ENCODE results near the gene CSMD2. TPM values are rescaled to one million over a fixed set of nuclear protein-coding genes. Genes with fewer than 3 reads are reported as not detected.

The CSMD2 gene
- total and polyA plus RNA-seq, 2 of the 8 experiments (the other 6 are each of a cell fraction or from before 2014, with no cell fraction given), result 7.0 to 14.7 TPM

GRCh38 chr1:33946836-33947235 is 218.2 kb downstream of the CSMD2 start:
- H2BK12ac ChIP-seq (ENCODE audit: low read depth, low read length), result no peak overlapping the region
- WGBS, 2 experiments (ENCODE audit: extremely low coverage in 1 of 2, insufficient coverage in 1 of 2, insufficient read length in 1 of 2, insufficient replicate concordance in 2 of 2, low coverage in 1 of 2, low lambda C conversion rate in 2 of 2, missing lambda C conversion rate in 1 of 2), result 94% methylated on average over 2 of the region's 2 CpGs; no CpG with 5 or more reads in 1 of the 2 experiments
- no peak overlapping the region for H2BK15ac ChIP-seq (ENCODE audit: low read length)
- H3K4me2 ChIP-seq (ENCODE audit: insufficient read depth in 1 of 2, low read depth in 2 of 2, low read length in 2 of 2), result no peak overlapping the region
- no peak overlapping the region for H3K4me3 ChIP-seq (ENCODE audit: extremely low read depth in 1 of 4, insufficient read depth in 2 of 4, low read depth in 3 of 4, low read length in 4 of 4)
- H3K23ac ChIP-seq (ENCODE audit: insufficient read length), result no peak overlapping the region
- no peak overlapping the region for H2BK5ac ChIP-seq (ENCODE audit: low read depth, low read length)
- DNase-seq (ENCODE audit: low read depth in 1 of 2, low spot score in 2 of 2), result no peak
- no peaks in the 10 kb centered on the region for H3K4me1 ChIP-seq (replicated peaks in 1 of 4; ENCODE audit: control insufficient read depth in 3 of 4, insufficient read depth in 4 of 4, low read length in 3 of 4)
- no peak overlapping the region for H3K4ac ChIP-seq (replicated peaks; ENCODE audit: insufficient read length, low read depth, low read length)
- ChIA-PET CTCF (ENCODE audit: partially characterized antibody) (no interaction called here), POLR2A (ENCODE audit: partially characterized antibody) (no interaction called here)
- H3K27me3 ChIP-seq (replicated peaks in 1 of 4; ENCODE audit: control insufficient read depth in 3 of 4, extremely low read depth in 1 of 4, insufficient read depth in 3 of 4, low read length in 3 of 4), result no peaks in the 10 kb centered on the region
- no peaks in the 10 kb centered on the region for H3K79me2 ChIP-seq (ENCODE audit: control insufficient read depth in 1 of 2, insufficient read depth in 2 of 2, low read length in 2 of 2)
- FAIRE-seq, result no peak
- no peak overlapping the region for H4K8ac ChIP-seq (ENCODE audit: extremely low read depth, insufficient read depth, low read length)
- H3K18ac ChIP-seq (ENCODE audit: extremely low read depth, low read length), result no peak overlapping the region
- no peak overlapping the region for H2AFZ ChIP-seq (ENCODE audit: low read length)
- H3K9me3 ChIP-seq (ENCODE audit: insufficient read depth in 2 of 2, low read depth in 1 of 2, low read length in 1 of 2), result no peaks in the 10 kb centered on the region
- no peak overlapping the region for H3K56ac ChIP-seq (replicated peaks; ENCODE audit: insufficient read length, low read depth, low read length)
- H3K23me2 ChIP-seq (ENCODE audit: low read depth, low read length), result no peaks in the 10 kb centered on the region; the same call in 1 of the 2 replicates
- H3K27ac ChIP-seq (ENCODE audit: low read depth, low read length), result no peak overlapping the region
- no peak overlapping the region for H2BK20ac ChIP-seq (ENCODE audit: low read length)
- peaks cover under 1% of the 10 kb centered on the region for H3K79me1 ChIP-seq (ENCODE audit: low read depth, low read length)
- no peak overlapping the region for H3K9ac ChIP-seq (replicated peaks in 1 of 4; ENCODE audit: extremely low read depth in 1 of 4, low read depth in 3 of 4, low read length in 3 of 4)
- no peak overlapping the region for H4K91ac ChIP-seq (replicated peaks; ENCODE audit: insufficient read length, low read length)
- no peak overlapping the region for H4K5ac ChIP-seq (ENCODE audit: insufficient read length, low read depth, low read length)
- H2AK5ac ChIP-seq (ENCODE audit: low read depth, low read length), result no peak overlapping the region
- H3K36me3 ChIP-seq (ENCODE audit: control insufficient read depth in 2 of 4, insufficient read depth in 4 of 4, low read length in 3 of 4), result no peaks in the 10 kb centered on the region
- no peak overlapping the region for H3K14ac ChIP-seq (ENCODE audit: insufficient read length)
- peaks cover 0 to 2% of the 10 kb centered on the region in 2 experiments for H4K20me1 ChIP-seq (replicated peaks in 1 of 2; ENCODE audit: control insufficient read depth in 1 of 2, insufficient read depth in 2 of 2, low read length in 2 of 2)
- no peak overlapping the region for H2BK120ac ChIP-seq (replicated peaks; ENCODE audit: low read depth, low read length)
- TF ChIP-seq TAF7 (optimal IDR thresholded peaks at IDR 0.05; ENCODE audit: borderline replicate concordance, low read depth, low read length) (no peak), SUZ12 (IDR thresholded peaks at IDR 0.05; ENCODE audit: low read length) (no peak), MAX (IDR thresholded peaks at IDR 0.05) (no peak), TBP (IDR thresholded peaks at IDR 0.05; ENCODE audit: low read depth, low read length) (no peak), CHD2 (IDR thresholded peaks at IDR 0.05; ENCODE audit: low read length) (no peak), FOSL1 (IDR thresholded peaks at IDR 0.05; ENCODE audit: insufficient read depth, low read depth, low read length) (no peak), CHD1 (IDR thresholded peaks at IDR 0.05; ENCODE audit: low read depth, low read length) (no peak), SIX5 (IDR thresholded peaks at IDR 0.05; ENCODE audit: low read depth, low read length) (no peak), KDM1A (IDR thresholded peaks at IDR 0.05; ENCODE audit: borderline replicate concordance, low read length) (no peak), CREB1 (IDR thresholded peaks at IDR 0.05) (no peak), CTBP2 (IDR thresholded peaks at IDR 0.05; ENCODE audit: borderline replicate concordance, insufficient read depth, insufficient read length, low read length) (no peak), SP2 (IDR thresholded peaks at IDR 0.05; ENCODE audit: low read length) (no peak), ATF3 (IDR thresholded peaks at IDR 0.05; ENCODE audit: insufficient read depth, low read depth, low read length) (no peak), GTF2F1 (IDR thresholded peaks at IDR 0.05; ENCODE audit: borderline replicate concordance, low read depth, low read length) (no peak), CEBPB (IDR thresholded peaks at IDR 0.05; ENCODE audit: low read depth, low read length) (no peak), JUN (IDR thresholded peaks at IDR 0.05; ENCODE audit: low read depth, low read length) (no peak)
